Hepatocyte (in vitro differentiated cells): ENCODE results near the gene SPAG6. TPM values are rescaled to one million over a fixed set of nuclear protein-coding genes. Genes with fewer than 3 reads are reported as not detected.

Experiments
- DNase-seq: peaks from one replicate; pipeline ENCODE4 v3.0.0-alpha.2; 2016; ENCODE audit warnings: low spot score
- H2AFZ ChIP-seq: fragments of 200-600 bp; sonication (generic); 2 replicates; pipeline ENCODE4 v1.6.0; 2016; ENCODE audit warnings: antibody characterized with exemption, mild to moderate bottlenecking
- H3K27ac ChIP-seq: fragments of 200-600 bp; sonication (generic); 2 replicates; pipeline ENCODE4 v1.5.1; 2016; ENCODE audit warnings: mild to moderate bottlenecking
- H3K27me3 ChIP-seq: fragments of 200-600 bp; sonication (generic); 2 replicates; pipeline ENCODE4 v1.6.1; 2016
- H3K36me3 ChIP-seq: fragments of 200-600 bp; sonication (generic); replicated peaks from 2 replicates; pipeline ENCODE4 v1.5.1; 2016; ENCODE audit warnings: low read depth; ENCODE audit not compliant: insufficient read depth
- H3K4me1 ChIP-seq: fragments of 200-600 bp; sonication (generic); 2 replicates; pipeline ENCODE4 v1.5.1; 2016; ENCODE audit warnings: mild to moderate bottlenecking, moderate library complexity; ENCODE audit not compliant: insufficient read depth
- H3K4me2 ChIP-seq: fragments of 200-600 bp; sonication (generic); 2 replicates; pipeline ENCODE4 v1.6.0; 2016
- H3K4me3 ChIP-seq: fragments of 200-600 bp; sonication (generic); 2 replicates; pipeline ENCODE4 v1.5.1; 2016; ENCODE audit warnings: mild to moderate bottlenecking
- H3K79me2 ChIP-seq: fragments of 200-600 bp; sonication (generic); 2 replicates; pipeline ENCODE4 v1.6.0; 2017; ENCODE audit warnings: mild to moderate bottlenecking
- H3K9me2 ChIP-seq: fragments of 200-600 bp; sonication (generic); replicated peaks from 2 replicates; pipeline ENCODE4 v1.6.0; 2017; ENCODE audit warnings: mild to moderate bottlenecking; ENCODE audit not compliant: insufficient read depth
- H3K9me3 ChIP-seq: fragments of 200-600 bp; sonication (generic); 2 replicates; pipeline ENCODE4 v1.5.1; 2016; ENCODE audit warnings: low read depth, mild to moderate bottlenecking
- H4K20me1 ChIP-seq: fragments of 200-600 bp; sonication (generic); 2 replicates; pipeline ENCODE4 v1.6.0; 2016; ENCODE audit warnings: mild to moderate bottlenecking; ENCODE audit not compliant: insufficient read depth, poor library complexity, severe bottlenecking
- CTCF ChIP-seq: fragments of 200-600 bp; sonication (generic); IDR thresholded peaks from 2 replicates; pipeline ENCODE4 v1.5.1; 2016; ENCODE audit warnings: antibody characterized with exemption, mild to moderate bottlenecking; ENCODE audit not compliant: poor library complexity
- EZH2 ChIP-seq: fragments of 200-600 bp; sonication (generic); IDR thresholded peaks from 2 replicates; pipeline ENCODE4 v1.6.1; 2016; ENCODE audit warnings: antibody characterized with exemption, mild to moderate bottlenecking, borderline replicate concordance
- EZH2phosphoT487 ChIP-seq: fragments of 200-600 bp; sonication (generic); IDR thresholded peaks from one replicate; pipeline ENCODE4 v1.6.1; 2018; ENCODE audit warnings: antibody characterized with exemption, mild to moderate bottlenecking, low read depth, moderate library complexity; ENCODE audit not compliant: unreplicated experiment, severe bottlenecking
- WGBS: methylation state at CpG from one replicate; pipeline ENCODE4 v1.1.6; 2016; ENCODE audit warnings: low lambda C conversion rate; ENCODE audit errors: missing lambda C conversion rate; 5-methylcytosine and 5-hydroxymethylcytosine counted together
- polyA plus RNA-seq: library from polyadenylated mRNA; unstranded; fragments of >200 nt; fragmentation: Nextera tagmentation; extraction: Ambion mirVana; gene quantifications from 2 replicates; pipeline ENCODE4 v1.2.1, GENCODE V29; 2016
- total RNA-seq: library from RNA; depleted of rRNA; stranded (reverse); fragments of >200 nt; gene quantifications from 2 replicates; pipeline ENCODE4 v1.2.3, GENCODE V29; 2014

Gene SPAG6
- total and polyA plus RNA-seq, 2 experiments from 2014 or later, result 0.17 TPM; not detected in 1

GRCh38 chr10:22324893-22325271 lies 20.4 kb upstream of the SPAG6 start:
- DNase-seq, result no peak
- 4% methylated on average over 9 of the region's 9 CpGs for WGBS
- H3K4me2 ChIP-seq, result peak overlapping the region; percentile 95
- H3K4me1 ChIP-seq, result peaks cover 26% of the 10 kb centered on the region
- H3K27ac ChIP-seq, result no peak overlapping the region
- no peaks in the 10 kb centered on the region for H3K9me3 ChIP-seq
- H4K20me1 ChIP-seq, result peaks cover 36% of the 10 kb centered on the region
- TF ChIP-seq EZH2phosphoT487, result no peak
- no peak for TF ChIP-seq CTCF
- no peak for TF ChIP-seq EZH2
- H2AFZ ChIP-seq, result no peak overlapping the region
- H3K36me3 ChIP-seq, result no peaks in the 10 kb centered on the region
- H3K79me2 ChIP-seq, result peaks cover 33% of the 10 kb centered on the region
- peak overlapping the region; percentile 83 for H3K4me3 ChIP-seq
- no peaks in the 10 kb centered on the region for H3K9me2 ChIP-seq
- peaks cover 27% of the 10 kb centered on the region for H3K27me3 ChIP-seq

- WGBS, result 1% methylated on average over 31 of the region's 92 CpGs
- Histone ChIP-seq H3K27ac (peak overlapping the region; percentile 63), H3K36me3 (no peaks in the 10 kb centered on the region), H3K9me3 (no peaks in the 10 kb centered on the region), H2AFZ (peak overlapping the region; percentile 81), H3K27me3 (peaks cover 27% of the 10 kb centered on the region), H4K20me1 (peaks cover 36% of the 10 kb centered on the region), H3K4me2 (peak overlapping the region; percentile 95), H3K9me2 (no peaks in the 10 kb centered on the region), H3K79me2 (peaks cover 33% of the 10 kb centered on the region), H3K4me1 (peaks cover 26% of the 10 kb centered on the region), H3K4me3 (peak overlapping the region; percentile 83)
- DNase-seq, result peak; percentile 85
- no peak for TF ChIP-seq EZH2
- TF ChIP-seq EZH2phosphoT487, result no peak
- TF ChIP-seq CTCF, result no peak
Observed at GRCh38 chr10:22325272-22326144, 19.8 kb upstream of the SPAG6 start.

GRCh38 chr10:22326145-22326702 lies 19.1 kb upstream of the SPAG6 start:
- DNase-seq, result no peak
- Histone ChIP-seq H3K9me3 (no peaks in the 10 kb centered on the region), H3K4me1 (peaks cover 26% of the 10 kb centered on the region), H3K9me2 (no peaks in the 10 kb centered on the region), H3K4me2 (peak overlapping the region; percentile 95), H3K27ac (peak overlapping the region; percentile 63), H3K36me3 (no peaks in the 10 kb centered on the region), H3K4me3 (peak overlapping the region; percentile 57), H2AFZ (peak overlapping the region; percentile 81), H3K27me3 (peaks cover 29% of the 10 kb centered on the region), H3K79me2 (peaks cover 33% of the 10 kb centered on the region), H4K20me1 (peaks cover 36% of the 10 kb centered on the region)
- TF ChIP-seq EZH2, result no peak
- TF ChIP-seq CTCF, result no peak
- TF ChIP-seq EZH2phosphoT487, result no peak
- 53% methylated on average over 8 of the region's 8 CpGs for WGBS
